DMS79 treated with DMSO at 0.1 percent for 48 hours (cell line): Measurements from ENCODE around the gene KPNB1.

Experiments used
- DNase-seq: peaks from one replicate; lab custom pipeline; 2025; lab: John Stamatoyannopoulos, UW

KPNB1 gene

DNA sequence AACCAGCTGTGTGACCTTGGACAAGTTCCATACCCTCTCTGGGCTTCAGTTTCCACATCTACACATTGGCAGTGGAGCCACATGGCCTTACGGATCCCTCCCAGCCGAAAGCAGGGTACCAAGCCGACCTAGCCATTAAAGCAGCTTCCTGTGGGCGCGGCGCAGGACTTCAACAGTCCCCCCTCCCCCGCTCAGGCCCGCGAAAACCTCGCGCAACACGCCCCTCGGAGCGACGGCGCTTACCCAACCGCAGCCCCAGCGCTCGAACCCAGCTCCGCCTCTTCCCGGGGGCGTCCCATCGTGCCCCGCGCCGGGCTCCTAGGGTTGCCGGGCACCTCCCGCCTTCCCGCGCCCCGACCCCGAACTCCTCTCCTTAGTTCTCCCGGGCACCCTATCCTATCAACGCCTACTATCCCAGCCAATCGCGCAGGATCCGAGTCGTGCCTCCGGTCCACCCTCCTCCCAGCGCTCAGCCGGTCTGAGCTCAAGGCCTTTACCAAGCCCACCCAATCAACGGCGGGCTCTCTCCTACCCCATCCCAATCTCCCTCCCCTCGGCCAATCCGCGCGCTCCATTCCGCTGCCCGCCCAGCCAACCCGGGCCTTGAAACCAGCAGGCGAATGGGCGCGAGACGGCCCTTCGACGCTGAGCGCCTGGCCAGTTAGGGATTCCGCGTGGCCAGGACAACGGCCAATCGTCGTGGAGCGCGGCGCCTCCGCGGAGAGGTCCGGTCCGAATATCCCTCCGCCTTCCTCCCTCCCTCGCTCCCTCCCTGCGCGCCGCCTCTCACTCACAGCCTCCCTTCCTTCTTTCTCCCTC is at the start of gene KPNB1:
Gene KPNB1, plus strand, starts transcription at position 767 of the 819 bp plus-strand sequence. CDS start 326 bp downstream, outside the sequence.
- peak; percentile 97 for DNase-seq

DNA sequence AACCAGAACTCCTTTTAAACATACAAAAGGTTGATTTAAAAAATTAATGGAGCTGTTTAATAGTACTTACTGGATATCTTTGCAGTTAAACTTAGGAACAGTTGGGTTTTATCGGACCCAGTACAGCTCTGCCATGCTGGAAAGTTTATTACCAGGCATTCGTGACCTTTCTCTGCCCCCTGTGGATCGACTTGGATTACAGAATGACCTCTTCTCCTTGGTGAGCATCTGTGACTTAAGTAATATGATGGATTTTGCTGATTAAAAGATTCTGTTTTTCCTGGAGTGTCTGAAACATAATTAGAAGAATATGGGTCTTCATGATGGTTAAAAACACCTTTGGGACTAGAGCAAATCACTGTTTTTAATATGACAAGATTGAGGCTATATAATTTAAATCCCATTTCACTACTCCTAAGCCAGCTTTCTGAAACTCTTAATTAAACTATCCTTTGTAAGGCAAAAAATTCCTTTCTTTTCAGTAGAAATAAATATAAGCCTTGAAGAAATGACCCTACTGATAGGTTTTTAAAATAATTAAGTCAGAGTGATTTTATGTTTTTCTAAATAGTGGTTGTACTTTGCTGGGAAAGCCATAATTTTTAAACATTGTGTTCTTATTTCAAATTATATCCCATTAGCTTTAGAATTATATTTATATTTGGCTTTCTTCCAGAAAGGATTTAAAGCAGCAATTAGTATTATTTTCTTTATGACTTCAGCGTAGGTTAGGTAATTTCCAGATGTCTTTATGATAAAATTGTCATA is 45.7 kb upstream of the KPNB1 start:
- no peak for DNase-seq

DNA sequence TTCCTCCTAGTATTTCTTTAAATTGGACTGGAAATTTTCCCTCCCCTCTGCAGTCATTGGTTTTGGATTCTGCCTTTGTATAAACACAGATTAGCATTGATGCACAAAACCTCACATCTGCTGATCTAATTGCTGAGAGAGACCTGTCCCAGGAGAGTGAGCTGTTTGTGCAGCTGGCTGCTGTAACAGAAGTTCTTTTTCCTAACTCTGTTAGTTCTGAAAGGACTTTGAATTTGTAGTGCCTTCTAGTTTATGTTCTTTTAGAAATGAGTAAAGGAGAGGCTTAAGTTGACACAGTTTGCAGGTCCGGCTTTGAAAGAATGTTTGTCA is 45.2 kb upstream of the KPNB1 start:
- DNase-seq: peak; percentile 35

DNA sequence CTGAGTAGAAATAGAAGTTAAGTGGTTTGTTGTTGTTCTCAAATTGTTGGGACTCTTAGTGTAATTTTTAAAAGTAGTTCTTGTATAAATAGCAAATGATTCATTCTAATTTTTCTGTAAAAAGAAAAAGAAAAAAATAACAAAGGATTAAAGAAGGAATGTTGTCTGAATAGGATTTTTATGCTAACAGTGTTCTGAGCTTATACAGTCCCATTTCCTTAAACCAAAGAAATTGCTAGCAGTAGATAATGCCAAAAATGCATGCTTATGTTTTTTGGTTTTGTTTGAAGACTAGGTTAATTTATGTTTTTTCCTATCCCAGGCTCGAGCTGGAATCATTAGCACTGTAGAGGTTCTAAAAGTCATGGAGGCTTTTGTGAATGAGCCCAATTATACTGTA is 44.7 kb upstream of the KPNB1 start:
- DNase-seq: no peak

DNA sequence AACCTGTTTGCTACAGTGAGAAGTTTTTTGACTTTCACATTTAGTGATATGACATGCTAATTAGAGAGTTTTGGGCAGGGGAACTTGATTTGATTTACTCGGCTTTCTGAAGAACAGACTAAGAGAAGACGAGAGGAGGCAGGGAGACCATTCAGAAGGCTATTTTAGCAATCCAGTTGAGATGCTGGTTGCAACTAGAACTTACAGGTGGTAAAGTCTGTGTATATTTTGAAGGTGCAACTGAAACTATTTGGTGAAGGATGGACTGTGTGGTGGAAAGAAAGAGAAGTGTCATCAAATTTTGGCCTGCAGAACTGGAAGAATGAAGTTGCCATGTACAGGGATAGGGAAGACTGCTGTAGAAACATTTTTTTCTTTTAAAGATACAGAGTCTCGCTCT is 42.2 kb upstream of the KPNB1 start:
- DNase-seq: no peak

DNA sequence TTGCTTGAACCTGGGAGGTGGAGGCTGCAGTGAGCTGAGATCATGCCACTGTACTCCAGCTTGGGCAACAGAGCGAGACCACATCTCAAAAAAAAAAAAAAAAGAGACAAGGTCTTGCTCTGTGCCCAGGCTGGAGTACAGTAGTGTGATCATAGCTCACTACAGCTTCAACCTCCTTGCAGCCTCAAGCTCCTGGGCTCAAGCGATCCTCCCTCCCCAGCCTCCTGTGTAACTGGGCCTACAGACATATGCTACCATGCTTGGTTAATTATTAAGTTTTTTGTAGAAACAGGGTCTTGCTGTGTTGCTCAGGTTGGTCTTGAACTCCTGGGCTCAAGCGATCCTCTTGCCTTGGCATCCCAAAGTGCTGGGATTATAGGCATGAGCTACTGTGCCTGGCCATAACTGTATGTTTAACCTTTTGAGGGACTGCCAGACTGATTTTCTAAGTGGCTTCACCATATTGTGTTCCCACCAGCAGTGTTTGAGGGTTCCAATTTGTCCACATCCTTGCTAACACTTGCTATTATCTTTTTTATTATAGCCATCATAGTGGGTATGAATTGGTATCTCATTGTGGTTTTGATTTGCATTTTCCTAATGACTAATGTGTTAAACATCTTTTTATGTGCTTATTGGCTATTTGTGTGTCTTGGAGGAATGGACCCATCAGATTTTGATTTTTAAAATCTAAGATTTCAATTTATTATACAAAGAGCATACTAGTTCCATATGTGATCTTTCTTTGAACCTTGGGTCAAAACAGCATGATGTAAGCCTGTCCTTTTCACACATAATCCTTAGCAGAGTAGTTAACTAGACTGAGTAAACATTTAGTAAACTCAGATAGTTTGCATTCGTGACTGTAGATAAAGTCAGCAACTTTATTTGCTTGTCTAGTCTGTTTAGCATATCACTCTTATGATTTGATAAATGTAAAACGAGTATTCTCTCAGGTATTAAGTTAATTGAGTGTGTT is 38.1 kb upstream of the KPNB1 start:
- no peak for DNase-seq

DNA sequence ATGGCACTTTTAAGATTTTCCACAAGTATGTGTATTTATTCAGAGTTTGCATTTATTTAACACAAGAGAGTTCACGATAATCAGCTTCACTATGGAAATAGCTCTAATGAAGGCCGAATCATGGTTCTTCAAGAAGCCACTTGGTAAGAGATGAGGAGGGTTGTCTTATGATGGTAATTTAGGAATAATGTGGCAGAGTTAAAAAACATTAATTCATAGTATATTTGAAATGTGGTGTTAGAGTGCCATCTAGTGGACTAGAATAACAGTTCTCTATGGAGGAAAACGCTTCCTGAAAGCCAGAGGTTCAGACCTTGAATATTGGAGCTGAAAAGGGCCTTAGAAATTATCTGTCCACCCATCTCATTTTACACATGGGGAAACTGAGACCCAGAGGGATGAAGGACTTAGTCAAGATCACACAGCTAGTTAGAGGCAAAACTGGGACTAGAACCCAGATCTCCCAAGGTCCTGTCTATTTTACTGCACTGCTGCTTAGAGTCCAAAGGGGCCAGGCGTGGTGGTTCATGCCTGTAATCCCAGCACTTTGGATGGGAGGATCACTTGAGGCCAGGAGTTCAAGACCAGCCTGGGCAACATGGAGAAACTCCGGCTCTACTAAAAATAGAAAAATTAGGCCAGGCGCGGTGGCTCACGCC is 33.8 kb upstream of the KPNB1 start:
- peak; percentile 51 for DNase-seq

DNA sequence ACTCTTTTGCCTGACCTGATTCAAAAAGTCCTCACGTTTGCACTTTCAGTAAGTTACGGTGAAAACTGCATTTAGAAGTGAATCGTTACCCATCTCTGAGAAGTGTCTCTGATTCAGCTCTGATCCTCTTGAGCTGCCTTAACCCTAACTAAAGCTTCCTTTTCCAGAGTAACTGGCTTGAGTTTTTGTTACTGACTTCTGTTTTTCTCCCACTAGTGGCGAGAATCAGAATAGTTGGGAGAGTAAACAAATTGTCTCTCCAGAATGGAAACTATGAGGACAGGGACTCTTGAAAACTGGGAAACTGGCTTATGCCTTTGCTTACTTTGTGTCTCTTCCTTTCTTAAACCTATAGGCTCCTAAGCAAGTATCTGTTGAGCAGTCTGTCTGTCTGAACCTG is 31.3 kb upstream of the KPNB1 start:
- no peak for DNase-seq

DNA sequence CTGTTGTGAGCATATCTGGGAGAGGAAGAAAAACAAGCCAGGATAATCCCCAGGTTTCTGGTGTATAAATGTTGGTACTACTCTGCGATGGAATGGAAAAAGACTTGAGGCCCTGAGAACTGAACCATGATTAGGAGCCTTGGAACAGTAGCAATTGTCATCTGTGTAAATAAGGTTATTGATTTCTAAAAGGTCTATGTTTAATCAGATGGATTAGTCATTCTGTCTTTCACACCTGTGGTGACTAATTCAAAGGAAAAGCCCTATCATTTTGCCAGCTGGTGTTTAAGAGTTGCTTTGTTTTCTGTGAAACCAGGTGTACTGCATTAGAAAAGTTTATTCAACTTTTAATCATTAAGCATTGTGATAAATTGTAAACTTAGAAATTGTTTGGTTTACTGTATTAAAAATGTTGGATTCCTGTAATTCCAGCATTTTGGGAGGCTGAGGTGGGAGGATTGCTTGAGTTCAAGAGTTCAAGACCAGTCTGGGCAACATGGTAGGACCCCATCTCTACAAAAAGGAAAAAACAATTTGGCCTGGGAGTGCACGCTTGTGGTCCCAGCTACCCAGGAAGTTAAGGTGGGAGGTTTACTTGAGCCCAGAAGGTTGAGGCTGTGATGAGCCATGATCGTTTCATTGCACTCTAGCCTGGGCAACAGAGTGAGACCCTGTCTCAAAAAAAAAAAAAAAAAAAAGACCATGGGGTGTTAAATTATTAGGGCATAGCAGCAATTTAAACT is 29.0 kb upstream of the KPNB1 start:
- DNase-seq: no peak

DNA sequence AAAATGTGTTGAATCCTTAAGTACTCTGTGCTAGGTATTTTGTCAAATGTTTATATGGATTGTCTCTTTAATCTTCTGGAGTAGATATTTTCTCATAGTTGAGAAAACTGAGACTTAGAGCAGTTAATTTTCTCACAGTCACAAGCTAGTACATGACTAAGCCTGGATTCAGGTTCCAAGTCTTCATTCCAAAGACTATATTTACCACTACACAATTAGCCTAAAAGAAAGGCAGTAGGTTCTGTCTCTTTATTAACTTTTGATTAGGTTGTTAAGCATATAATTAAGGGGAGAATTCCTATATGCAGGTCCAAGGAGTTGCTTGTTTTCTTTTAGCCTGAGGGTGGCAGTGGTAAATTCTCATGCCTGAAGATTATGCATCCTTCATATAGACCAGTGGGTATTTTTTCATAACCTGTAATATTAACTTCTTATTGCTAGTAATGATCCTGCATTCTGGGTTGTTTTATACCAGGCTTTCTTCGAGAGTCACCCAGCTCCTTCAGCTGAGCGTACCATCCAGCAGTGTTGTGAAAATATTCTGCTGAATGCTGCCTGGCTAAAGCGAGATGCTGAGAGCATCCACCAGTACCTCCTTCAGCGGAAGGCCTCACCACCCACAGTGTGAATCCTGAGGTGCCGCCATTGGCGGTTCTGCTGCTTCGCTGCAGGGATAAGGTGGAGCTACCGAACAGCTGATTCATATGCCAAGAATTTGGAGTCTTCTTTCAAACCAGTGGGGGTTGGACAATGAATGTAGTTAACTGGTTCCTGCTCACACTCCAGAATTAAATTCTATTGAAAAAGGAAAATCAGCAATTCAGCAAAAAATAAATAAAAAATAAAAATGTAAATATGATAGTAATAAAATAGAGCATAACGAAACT is 28.2 kb upstream of the KPNB1 start:
- no peak for DNase-seq

DNA sequence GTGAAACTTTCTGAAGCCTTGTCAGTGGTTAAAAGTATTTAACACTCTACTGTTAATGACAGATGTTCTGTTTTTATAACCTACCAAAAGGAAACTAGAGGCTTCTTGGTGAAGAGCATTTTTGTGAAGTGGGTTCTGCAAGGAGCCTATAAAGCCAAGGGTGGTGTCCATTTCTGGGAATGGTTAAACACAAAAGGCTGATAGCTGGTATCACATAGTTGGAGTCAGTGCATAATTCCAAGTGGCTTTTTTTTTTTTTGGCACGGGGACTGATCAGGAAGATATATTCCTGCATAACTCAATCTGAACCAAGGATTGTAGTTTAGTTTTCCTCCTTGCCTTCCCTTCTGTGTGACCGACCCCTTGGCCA is 27.6 kb upstream of the KPNB1 start:
- no peak for DNase-seq

DNA sequence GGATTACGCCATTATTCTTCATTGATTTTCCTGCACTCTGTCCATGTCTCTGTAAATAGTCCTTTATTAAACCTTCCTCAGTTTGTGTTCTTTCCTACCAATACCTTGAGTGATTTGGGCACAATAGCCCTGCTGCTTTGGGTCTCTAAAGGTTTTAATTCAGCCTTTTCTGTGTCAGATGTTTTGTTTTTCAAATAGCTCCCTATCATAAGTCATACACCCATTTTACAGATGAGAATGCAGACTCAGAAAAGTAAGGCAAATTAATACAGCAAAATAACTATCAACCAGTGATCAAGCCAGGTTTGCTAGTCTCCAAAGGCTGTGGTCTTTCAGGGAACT is 25.0 kb upstream of the KPNB1 start:
- no peak for DNase-seq

DNA sequence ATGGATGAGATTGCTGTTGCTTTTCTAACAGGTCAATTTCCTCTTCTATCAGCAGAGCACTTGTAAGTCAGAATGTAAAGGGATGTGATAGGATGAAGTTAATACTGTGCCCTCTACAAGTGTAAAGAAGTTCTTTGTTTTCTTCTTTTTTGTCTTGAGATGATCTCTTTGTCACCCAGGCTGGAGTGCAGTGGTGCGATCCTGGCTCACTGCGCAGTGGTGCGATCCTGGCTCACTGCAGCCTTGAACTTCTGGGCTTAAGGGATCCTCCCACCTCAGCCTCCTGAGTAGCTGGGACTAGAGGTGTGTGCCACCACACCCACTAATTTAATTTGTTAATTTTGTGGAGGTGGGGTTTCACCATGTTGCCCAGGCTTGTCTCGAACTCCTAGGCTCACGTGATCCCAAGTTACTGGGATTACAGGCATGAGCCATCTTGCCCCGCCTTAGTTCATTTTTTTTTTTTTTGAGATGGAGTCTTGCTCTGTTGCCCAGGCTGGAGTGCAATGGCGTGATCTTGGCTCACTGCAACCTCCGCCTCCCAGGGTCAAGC is 21.6 kb upstream of the KPNB1 start:
- DNase-seq: no peak

DNA sequence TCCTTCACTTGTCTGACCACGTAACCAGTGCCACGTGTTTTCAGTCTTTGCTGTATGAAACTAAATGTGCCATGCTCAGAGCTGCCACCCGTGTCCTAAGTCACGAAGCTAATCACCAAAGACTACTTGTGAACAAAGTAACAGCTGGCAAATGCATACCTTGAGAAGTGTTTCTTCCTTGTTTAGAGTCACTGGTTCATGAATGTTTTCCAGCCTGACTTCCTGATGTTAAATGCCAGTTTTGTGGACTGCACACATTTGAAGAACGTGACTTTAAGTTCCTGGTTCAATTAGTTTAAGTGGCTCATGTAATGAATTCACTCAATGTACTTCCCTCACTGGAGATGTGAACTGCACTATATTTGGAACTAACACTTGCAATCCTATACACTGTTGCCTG is 19.9 kb upstream of the KPNB1 start:
- DNase-seq: no peak

DNA sequence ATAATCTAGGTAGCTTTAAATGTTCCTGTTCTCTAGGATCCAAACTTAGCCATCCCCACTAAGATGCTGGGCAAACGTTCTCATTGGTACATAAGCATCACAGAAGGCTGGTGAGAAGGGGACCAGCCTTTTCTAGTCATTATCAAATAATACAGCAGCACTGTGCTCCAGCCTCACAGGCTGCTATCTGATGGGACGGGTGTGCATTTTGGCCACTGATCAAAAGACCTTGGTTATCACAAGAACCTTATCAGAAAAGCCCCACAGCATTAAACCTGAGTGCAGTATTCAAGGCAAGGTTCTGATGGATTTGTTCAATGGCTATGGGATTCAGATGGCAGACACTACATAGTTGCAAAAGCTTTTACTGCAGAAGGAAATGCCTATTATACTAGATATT is 19.1 kb upstream of the KPNB1 start:
- DNase-seq: no peak

DNA sequence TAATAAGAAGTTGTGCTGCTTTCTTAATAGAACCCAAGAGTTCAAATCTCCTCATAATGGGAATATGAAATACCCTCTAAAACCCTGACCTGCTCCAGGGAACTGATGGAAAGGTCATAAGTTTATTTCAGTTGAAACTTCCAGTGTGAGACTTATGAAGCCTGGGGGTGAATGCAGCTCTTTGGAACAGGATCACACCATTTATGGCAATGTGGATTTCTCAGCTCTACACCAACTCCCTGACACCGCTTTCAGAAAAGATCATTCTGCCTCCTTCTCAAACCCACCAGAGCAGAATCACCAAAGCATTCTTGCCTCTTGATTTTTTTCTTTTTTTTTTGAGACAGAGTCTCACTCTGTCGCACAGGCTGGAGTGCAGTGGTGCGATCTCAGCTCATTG is 16.7 kb upstream of the KPNB1 start:
- no peak for DNase-seq

DNA sequence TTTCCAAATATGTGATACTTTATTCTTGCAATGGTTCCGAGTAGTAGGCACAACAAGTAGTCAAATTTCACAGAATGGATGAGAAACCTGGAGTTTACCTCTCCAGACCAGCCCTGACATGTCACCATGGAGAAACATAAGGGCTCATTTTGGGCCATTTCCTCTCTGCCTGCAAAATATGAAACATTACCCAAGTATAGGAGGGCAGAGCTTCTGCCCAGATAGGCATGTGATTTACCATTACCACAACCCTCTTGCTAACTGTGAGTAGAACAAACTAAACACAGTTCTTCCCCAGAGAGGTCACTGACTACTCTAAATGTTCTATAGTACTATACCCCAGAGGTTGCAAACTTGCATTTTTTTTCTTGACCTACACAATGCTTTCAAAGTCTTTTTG is 15.7 kb upstream of the KPNB1 start:
- DNase-seq: no peak

DNA sequence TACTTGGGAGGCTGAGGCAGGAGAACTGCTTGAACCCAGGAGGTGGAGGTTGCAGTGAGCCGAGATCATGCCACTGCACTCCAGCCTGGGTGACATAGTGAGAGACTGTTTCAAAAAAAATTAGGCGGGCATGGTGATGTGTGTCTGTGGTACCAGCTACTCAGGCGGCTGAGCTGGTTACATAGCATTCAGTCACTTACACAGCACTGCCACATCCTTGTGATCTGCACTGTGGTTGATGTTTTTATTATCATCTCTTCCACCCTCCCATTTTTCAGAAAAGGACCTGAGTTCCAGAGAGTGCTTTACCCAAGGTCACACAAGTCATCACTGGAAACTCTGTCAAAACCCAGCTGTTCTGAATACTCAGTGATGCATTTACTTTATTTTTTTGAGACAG is 14.8 kb upstream of the KPNB1 start:
- DNase-seq: no peak

DNA sequence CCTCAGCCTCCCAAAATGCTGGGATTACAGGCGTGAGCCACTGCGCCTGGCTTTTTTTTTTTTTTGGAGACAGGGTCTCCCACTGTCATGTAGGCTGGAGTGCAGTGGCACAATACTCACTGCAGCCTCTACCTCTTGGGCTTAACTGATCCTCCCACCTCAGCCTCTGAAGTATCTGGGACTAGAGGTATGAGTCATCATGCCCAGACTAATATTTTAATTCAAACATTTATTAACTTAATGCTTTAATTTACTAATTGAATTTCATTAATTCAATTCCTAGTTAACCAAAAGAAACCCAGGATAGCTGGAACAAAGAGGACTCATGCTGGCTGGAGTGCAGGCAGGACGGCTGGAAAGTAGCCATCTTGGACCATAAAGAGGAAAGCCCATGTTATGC is 14.0 kb upstream of the KPNB1 start:
- DNase-seq: no peak
